ENCODE data around the gene VAT1L.

VAT1L gene

DNA sequence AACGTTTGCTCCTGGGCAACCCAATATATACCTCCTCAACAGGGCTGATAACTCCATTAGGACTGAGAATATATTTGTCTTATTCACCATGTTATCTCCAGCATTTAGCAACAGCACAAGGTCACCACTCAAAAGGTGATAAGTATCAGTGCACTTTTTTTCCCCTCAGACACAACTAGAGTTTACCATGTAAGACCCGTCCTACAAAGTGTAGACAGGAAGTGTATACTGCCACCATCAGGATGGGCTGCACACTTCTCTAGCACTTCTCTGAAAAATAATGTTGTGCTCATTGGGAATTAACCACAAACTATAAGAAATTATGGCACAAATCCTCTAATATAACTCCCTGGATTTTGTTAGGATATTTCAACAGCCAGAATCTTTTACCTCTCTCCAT, 5.7 kb upstream of the VAT1L start:
- DNase-seq (ENCODE audit: low read depth): no peak

DNA sequence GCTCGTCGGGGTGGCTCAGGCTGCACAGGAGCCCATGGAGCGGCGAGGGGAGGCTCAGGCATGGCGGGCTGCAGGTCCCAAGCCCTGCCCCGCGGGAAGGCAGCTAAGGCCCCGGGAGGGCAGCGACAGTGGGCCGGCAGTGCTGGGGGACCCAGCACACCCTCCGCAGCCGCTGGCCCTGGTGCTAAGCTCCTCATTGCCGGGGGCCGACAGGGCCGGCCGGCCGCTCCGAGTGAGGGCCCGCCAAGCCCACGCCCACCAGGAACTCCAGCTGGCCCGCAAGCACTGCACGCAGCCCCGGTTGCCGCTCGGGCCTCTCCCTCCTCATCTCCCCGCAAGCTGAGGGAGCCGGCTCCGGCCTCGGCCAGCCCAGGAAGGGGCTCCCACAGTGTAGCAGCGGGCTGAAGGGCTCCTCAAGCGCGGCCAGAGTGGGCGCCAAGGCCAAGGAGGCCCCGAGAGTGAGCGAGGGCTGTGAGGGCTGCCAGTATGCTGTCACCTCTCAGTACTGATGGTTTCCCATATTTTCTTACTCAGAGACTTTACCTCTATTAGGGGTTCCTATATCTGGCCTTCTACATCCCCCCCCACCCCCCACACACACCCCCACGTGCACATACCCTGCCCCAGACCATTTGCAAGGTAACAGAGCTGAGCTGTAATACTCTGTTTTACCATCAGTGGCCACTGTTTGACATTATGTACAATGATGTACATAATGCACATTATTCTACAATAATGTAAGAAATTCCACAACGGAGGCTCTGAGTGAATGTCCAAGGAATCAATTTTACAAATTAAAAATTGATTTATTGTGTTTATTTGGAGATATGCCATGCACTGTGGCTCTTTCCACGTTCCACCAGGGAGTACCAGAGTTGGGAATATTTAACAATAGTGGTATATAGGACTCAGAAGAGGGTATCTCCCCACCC, 3.7 kb upstream of the VAT1L start:
- DNase-seq (ENCODE audit: low read depth): no peak

DNA sequence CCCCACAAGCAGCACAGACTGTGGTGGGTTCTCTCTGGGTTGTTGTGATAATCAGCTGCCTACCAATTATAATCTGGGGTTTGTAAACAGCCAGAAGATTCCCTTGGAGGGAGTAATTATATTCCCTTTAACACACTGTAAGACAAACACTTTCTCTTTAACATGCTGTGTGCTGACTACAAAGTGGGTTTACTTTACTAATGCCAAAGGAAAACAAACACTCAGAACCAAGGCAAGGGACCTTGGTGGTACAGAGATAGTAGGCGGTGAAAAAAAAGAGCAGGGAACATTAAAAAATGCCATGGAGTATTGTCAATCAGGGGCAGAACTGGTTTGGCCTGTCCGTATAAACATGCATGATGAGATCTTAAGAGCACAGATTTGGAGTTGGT, 3.0 kb upstream of the VAT1L start:
- no peak for DNase-seq (ENCODE audit: low read depth)

DNA sequence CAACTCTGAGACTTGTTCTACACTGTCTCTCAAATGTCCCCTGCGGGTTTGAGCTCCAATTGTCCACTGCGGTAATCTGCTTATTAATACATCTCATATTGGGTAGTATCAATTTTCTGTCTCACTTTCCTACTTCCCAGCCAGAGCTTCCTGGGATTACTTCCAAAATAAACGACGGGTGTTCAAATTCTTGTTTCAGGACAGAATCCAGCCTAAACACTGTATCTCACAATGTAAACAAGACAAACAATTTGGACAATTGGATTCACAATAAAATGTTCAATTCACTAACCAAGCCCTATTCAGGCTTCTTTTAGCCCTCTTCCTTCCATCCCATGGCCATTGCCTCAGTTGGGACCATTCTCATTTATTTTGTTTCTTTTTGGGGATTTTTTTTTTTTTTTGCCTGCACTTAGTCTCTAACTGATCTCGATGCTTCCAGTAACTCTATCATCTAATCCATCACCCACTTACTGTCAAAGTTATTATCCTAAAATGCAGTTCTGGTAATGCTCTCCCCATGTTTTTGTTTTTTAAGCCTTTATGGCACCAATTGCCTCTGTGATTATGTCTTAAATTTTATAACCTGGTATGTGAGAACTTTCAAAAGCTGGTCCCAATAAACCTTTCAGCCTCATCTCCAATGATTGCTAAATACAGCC, 2.0 kb upstream of the VAT1L start:
- DNase-seq (ENCODE audit: low read depth): no peak

DNA sequence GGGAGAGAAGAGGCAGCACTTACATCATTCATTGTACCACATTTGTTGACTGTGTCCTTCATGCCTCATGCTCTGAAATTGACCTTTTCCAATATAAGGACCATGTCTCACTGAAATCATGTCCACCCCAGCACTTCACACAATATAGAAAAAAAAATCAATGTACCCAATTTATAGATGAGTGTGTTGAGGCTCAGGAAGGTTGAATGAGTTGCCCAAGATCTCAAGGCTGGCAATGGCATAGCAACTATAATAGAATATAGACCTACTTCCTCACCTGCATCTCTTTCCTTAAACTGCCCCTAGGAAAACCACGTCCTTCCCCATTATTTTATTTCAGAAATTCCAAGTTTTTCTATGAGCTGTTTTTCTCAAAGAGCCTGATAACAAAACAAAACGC, 912 bp upstream of the VAT1L start:
- no peak for DNase-seq (ENCODE audit: low read depth)

DNA sequence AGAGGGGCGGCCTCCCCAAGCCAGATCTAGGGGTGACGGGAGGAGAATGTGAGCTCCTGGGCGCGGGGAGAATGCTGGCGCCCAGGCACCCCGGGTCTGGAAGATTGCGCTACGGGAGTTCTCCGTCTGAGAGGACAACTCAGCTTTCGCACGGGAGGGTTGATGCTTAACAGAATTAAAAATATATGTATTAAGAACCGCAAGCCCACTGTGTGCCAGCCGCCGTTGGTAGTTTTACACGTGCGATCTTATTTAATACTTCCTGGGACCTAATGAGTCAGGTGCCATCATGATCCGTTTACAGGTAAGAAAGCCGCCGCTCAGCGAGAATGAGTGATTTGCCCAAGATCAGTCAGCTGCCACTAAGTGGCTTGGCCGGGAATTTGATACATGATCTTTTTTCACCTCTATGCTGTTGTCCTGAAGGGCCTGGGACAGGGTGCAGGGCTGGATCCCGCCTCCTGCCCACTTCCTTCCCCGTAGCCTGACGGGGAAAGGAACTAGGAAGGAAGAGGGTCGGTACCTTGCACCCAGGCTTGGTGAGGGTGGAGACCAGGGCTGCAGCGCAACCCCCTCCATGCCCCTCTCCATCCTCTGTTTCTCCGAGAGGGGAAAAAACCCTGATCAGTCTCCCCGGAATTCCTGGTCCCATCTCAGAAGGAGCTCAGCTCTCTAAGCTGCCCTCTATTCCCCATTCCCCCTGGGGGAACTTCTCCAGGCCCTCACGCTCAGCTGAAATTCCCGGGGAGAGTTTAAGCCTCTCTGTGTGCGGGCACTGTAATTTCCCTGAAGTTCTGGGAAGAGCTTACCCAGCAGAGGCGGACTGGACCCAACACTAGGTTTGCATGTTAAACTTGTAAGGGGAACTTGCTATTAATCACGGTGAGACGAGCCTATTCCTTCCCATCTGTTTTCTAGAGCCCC, 983 bp downstream of the VAT1L start:
- DNase-seq (ENCODE audit: low read depth): no peak

DNA sequence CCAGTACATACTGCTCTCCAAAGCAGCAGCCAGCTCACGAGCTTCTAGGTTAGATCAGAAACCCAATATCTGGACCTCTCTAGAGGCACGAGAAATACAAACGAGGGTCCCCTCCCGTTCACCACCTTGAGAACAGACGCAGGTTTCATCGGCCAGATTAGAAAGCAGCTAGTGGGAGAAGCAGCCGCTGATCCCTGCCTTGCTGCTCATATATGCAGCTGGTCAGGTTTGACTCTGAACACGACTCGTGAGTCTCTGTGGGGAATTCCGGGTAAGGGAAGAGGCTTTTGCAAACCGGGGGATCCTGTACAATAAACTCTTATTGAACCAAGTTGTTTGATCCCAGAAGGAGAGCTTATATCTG, 1.6 kb downstream of the VAT1L start:
- no peak for DNase-seq (ENCODE audit: low read depth)

DNA sequence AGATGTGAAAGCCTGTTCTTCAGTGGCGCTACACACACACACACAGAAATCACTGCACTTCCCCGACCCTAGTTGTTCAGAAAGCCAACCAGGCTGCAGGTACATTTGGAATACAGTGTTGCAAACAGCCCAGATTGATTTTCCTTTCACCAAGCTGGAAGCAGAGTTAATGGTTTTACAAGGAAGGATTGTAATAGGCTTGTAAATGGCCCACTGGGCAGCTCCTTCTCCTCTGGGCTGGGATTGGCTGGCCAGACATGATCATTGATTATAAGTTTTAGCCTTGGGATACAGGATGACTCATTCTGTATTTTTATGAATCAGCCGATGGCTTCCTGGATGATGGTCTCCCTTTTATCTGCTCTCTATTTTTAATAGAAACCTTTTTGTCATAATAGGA, 2.5 kb downstream of the VAT1L start:
- DNase-seq (ENCODE audit: low read depth): no peak

DNA sequence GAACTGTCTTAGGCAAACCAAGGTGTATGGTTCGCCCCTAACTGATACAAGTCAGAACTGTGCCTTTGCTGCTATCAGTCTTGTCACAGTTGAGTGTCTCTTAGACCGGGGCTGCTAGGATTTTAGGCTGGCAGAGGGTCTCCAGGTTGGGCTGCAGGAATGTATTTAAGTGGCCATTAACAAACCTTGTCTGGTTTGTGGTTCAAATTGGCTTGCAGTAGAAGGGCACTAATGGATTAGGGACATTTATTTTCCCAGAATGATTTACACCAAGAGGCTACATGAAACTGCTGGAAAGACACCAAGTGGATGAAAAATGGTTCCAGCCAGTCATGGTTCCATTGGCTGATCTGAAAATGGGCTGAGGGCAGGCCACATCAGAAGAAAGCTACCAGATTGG, 5.1 kb downstream of the VAT1L start:
- no peak for DNase-seq (ENCODE audit: low read depth)

DNA sequence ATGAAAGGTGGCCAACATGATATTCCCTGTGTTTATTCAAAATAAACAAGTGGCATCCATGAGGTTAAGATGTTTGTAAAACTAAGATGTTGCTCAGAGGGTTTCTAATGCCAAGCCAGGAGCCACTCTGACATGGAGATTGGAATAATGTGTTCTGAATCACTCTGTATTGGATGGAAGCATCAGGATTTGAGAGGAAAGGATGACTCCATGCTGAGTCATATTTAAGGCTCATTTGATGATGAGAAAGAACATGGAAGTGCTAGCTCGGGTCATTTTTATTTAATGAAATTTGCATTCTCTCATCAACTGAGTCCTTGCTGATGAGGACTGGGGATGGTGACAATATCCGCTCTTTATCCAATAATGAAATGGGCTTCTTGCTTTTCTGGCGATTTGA, 6.2 kb downstream of the VAT1L start:
- DNase-seq (ENCODE audit: low read depth): no peak

DNA sequence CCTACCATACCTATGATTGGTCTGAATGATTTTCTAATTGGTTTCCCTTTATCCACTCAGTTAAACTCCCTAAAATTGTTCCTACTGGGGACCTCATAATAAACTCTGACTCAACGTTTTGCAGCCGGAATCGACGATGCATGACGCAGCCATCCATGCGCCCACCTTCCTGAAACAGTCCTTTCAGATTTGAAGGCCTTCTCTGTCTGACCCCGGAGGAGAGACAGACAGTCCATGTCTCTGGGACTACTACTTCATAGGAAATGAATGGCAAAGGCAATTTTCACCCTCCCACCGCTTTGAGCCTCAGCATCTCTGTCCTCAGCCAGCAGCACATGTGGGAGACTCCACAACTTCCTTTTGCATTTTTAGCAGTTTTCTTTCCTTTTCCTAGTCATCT, 13.5 kb downstream of the VAT1L start:
- no peak for DNase-seq (ENCODE audit: low read depth)

DNA sequence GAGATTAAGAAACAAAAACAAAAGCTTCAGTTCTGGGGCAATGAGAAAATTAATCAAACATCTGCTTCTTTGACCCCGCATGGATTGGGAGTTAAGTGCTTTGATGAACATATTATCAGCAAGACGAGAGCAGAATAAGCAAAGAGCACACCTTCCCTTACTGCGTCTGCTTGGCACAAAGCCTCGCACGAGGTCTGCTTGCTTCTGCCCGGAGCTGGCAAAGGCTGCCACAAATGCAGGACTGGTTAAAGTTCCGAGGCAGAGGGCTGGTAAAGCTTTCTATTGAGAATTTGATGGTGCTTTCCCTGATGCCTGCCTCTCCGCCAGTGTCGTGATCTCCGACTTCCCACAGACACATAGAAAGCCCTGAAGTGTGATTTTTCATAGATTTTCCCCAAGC, 17.0 kb downstream of the VAT1L start:
- no peak for DNase-seq (ENCODE audit: low read depth)

DNA sequence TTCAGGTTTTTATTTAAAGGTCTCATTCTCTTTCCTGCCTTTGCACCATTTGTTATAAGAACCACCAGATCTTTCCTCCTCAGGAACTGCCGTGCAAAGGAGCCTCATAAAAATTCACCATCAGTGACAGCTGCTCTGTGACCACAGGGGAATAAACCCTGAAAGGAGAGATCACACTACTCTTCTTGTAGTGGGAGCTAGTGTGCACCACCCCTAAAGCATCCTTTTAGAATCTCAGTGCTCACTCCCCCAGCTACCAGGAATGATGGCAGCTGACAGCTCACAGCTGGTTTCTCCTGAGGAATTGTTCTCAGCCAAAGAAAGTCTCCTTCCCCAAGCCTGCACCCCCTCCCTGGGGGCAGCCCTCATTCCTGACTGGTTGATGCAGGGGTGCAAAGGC, 18.7 kb downstream of the VAT1L start:
- no peak for DNase-seq (ENCODE audit: low read depth)

DNA sequence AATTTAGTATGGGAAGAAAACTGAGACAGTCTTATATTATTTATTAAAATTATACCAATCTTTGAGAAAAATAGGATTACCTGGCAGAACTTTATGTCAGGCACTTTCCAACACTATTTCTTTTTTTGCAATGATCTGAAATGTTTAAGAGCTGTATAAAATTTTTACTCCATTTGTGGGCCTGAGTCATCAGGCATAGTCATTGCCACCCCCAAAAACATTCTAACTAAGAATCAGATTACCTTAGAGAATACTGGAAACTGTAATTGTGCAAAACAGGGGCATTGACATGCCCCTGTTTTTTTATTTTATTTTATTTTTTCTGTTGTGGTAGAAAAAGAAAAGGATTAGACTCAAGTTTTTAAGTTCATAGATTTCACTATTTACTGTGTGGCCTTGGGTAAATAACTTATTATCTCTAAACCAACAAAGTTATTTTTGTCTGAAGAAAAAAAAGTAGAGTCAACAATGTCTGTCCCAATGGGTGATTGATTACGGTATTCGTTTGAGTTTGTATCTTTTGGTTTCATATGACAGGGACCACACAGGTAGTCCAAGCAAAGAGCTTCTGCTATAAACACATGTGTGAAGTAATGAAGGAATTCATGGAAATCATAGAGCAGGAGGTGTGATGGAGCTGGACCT, 24.6 kb downstream of the VAT1L start:
- no peak for DNase-seq (ENCODE audit: low read depth)

DNA sequence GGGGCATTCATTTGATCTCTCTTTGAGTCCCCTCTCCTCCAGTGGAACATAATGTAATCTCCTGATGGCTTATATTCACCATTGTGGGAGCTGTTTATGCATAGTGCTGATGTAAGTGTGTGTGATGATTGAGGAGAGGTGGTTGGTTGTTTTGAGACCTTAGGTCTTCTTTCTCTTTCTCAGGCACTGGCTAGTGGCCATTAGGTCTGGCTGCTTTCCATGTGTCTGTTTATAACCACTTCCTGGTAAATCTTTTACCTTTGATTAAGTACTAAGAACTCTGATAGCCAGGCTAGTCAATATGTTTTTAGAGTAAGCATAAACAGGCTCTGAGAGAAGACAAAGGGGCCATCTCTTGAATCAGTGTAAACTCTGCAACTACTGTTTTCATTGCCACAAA, 27.9 kb downstream of the VAT1L start:
- DNase-seq (ENCODE audit: low read depth): no peak

DNA sequence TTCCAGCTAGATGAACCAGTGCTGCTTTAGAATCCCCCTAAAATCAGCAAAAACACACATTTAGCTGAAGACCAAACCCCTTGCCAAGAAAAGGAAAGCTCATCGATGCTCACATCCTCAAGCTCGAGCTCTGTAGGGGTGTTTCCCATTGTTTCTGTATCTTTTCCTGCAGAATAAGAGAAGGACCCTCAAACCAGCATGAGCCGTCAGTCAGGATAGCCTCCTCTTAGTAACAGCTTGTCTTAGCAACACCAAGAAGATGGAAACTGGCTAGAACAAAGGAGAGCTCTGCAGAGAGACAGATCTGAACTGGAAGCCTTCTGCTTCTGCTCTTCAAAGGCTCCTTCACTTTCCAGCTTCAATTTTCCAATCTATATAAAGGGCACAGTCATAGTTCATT, 32.0 kb downstream of the VAT1L start:
- no peak for DNase-seq (ENCODE audit: low read depth)

DNA sequence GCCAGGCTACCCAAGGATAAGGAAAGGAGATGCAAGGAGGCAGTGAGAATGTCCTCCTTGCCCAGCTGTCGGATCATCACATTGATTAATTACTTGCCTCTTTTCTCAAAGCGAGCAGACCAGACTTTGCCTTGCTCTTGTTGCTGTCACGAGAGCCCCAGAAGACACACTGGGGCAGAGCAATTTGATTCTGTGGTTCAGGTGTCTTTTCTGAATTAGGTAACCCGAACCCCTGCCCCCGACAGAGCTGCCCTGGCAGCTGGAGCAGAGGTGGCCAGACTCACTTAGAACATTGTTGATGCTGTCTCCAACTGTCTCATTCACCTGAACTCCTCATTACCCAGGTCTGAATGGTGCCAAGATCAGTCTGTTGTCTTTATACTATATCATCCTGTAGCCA, 34.3 kb downstream of the VAT1L start:
- no peak for DNase-seq (ENCODE audit: low read depth)

DNA sequence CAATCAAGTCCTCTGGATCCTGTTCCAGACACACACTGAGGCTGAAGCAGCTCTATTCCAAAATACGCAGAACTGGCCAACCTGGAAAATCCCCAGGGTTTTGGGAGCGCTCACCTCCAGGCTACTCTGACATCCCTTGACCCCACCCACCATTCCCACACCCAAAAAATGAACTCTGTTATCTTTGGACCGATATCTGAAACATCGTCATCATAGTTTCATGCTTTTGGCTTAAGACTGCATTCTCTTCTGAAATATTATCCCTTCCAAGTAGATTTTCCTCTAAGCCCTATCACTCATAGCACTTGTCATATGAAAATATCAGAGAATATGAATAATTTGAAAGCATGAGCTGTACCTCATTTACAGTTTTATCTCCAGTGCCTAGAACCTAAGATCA, 34.7 kb downstream of the VAT1L start:
- no peak for DNase-seq (ENCODE audit: low read depth)

DNA sequence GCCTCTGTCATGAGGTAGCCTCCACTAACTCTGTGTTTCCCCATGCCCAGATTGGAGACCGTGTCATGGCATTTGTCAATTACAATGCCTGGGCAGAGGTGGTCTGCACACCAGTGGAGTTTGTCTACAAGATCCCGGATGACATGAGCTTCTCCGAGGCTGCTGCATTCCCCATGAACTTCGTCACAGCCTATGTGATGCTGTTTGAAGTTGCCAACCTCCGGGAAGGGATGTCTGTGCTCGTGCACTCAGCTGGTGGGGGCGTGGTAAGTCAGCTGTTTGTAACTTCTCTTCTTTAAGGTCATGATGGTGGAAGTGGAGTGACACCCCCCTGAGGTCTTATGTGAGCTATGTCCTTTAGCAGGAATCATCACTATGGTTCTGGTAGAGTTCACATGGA, 36.8 kb downstream of the VAT1L start:
- DNase-seq (ENCODE audit: low read depth): no peak

DNA sequence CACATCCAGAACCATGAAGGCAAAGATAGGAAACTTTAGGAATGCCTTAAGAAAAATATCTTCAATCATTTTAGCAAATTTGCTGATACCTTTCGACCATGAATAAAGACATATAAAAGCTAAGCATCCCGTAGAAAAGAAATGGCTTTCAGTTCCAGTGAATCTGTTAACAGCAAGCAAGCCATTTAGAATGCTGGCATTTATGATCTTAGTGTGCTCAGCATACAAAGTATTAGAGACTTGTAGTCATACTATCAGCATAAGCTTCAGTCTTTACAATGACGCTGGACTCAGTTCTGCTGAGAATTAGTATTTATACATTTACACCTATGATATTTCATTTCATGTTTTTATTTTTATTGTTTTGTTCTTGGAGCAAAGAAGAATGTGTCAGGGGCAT, 38.7 kb downstream of the VAT1L start:
- DNase-seq (ENCODE audit: low read depth): no peak

DNA sequence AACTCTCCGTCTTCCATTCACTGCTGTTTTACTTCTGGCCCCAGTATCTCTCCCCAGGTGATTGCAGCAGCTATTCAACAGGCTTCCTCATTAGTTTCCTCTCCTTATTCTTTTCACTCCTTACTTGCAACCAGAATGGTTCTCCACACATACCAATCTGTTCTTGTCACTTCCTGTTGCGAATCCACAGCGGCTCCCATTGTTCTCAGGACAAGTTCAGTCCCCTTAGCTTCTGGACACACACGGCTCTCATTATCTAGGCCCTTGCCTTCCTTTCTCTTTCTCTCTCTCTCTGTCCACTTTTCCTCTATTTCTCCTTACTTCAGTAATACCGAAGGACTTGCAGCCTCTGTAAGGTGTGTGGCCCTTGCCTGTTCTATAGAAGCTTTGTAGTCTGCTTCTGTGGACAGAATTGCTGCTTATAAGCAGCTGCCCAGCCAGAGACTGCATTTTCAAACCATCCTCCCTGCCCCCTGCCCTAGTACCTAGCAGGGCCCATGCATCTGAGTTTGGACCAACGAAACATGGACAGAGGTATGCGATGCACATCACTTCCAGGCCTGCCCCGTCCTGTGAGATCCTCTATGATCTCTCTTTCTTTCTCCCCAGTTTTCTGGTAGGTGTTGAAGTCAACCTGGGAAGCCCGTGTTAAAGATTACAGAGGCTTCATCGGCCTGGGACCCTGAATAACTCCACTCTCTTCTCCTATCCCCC, 45.7 kb downstream of the VAT1L start:
- DNase-seq (ENCODE audit: low read depth): no peak

Data from activated T-helper 9 cell treated with anti-CD3 and anti-CD28 coated beads, Interleukin-2, amount 50 U/mL, for 16 hours (primary cell).